H1 (cell line): ENCODE data around the gene LLGL1. TPM values are rescaled to one million over a fixed set of nuclear protein-coding genes. Genes with fewer than 3 reads are reported as not detected.

Experiments used
- CTCF ChIA-PET: fragments of 300-600 bp; sonication (Branson Sonifier 250); formaldehyde crosslinking; loops from one replicate; lab custom pipeline; 2021; ENCODE audit not compliant: partially characterized antibody; lab: Charles Lee
- POLR2A ChIA-PET: fragments of 300-600 bp; sonication (Branson Sonifier 250); formaldehyde crosslinking; loops from one replicate; lab custom pipeline; 2021; ENCODE audit warnings: inconsistent platforms; ENCODE audit not compliant: partially characterized antibody; lab: Charles Lee
- DNase-seq, 2 experiments: peaks; one replicate each; pipeline versions ENCODE4 v3.0.0 to v3.0.0-alpha.2; 2010 to 2022; ENCODE audit warnings: low spot score in 2 of 2, low read depth in 1 of 2, mixed read lengths in 1 of 2
- FAIRE-seq: peaks from 2 replicates; lab custom pipeline; 2011; peaks lifted over from hg19 to GRCh38; lab: Jason Lieb, UNC
- H2AFZ ChIP-seq: 2 replicates; pipeline ENCODE4 v1.8.1; 2012; ENCODE audit warnings: low read length, inconsistent platforms
- H2AK5ac ChIP-seq: 2 replicates; pipeline ENCODE4 v1.6.1; 2013; ENCODE audit warnings: low read depth, low read length
- H2BK120ac ChIP-seq: replicated peaks from 2 replicates; pipeline ENCODE3; 2013; ENCODE audit warnings: low read depth, low read length, inconsistent platforms
- H2BK12ac ChIP-seq: 2 replicates; pipeline ENCODE4 v1.6.1; 2013; ENCODE audit warnings: low read depth, low read length
- H2BK15ac ChIP-seq: 2 replicates; pipeline ENCODE4 v1.6.1; 2013; ENCODE audit warnings: low read length
- H2BK20ac ChIP-seq: 2 replicates; pipeline ENCODE4 v1.6.1; 2013; ENCODE audit warnings: low read length
- H2BK5ac ChIP-seq: 2 replicates; pipeline ENCODE4 v1.6.1; 2013; ENCODE audit warnings: low read depth, low read length
- H3K14ac ChIP-seq: 2 replicates; pipeline ENCODE4 v1.6.1; 2013; ENCODE audit warnings: inconsistent platforms; ENCODE audit not compliant: insufficient read length
- H3K18ac ChIP-seq: 2 replicates; pipeline ENCODE4 v1.6.1; 2013; ENCODE audit warnings: low read length; ENCODE audit errors: extremely low read depth
- H3K23ac ChIP-seq: 2 replicates; pipeline ENCODE4 v1.6.1; 2013; ENCODE audit warnings: inconsistent platforms; ENCODE audit not compliant: insufficient read length
- H3K23me2 ChIP-seq: 2 replicates; pipeline ENCODE4 v1.6.1; 2013; ENCODE audit warnings: low read depth, low read length
- H3K27ac ChIP-seq: 2 replicates; pipeline ENCODE4 v1.6.1; 2011; ENCODE audit warnings: low read depth, low read length, inconsistent platforms
- H3K27me3 ChIP-seq, 4 experiments: replicated peaks in 1 of 4; 1 replicate in 1 of 4; 2 replicates in 3 of 4; pipeline versions ENCODE4 v1.6.1 to v1.8.1; 2011 to 2013; ENCODE audit warnings: low read length in 3 of 4, mild to moderate bottlenecking in 3 of 4, inconsistent platforms in 2 of 4, mixed read lengths in 2 of 4, moderate library complexity in 1 of 4; ENCODE audit not compliant: control insufficient read depth in 3 of 4, insufficient read depth in 3 of 4; ENCODE audit errors: extremely low read depth in 1 of 4
- H3K36me3 ChIP-seq, 4 experiments: 2 replicates each; pipeline versions ENCODE4 v1.6.1 to v1.8.1; 2011 to 2013; ENCODE audit warnings: mild to moderate bottlenecking in 4 of 4, low read length in 3 of 4, moderate library complexity in 2 of 4, control low read depth in 1 of 4, inconsistent platforms in 1 of 4; ENCODE audit not compliant: insufficient read depth in 4 of 4, control insufficient read depth in 2 of 4
- H3K4ac ChIP-seq: replicated peaks from 2 replicates; pipeline ENCODE3; 2013; ENCODE audit warnings: low read length, low read depth, mixed read lengths, inconsistent platforms; ENCODE audit not compliant: insufficient read length
- H3K4me1 ChIP-seq, 4 experiments: replicated peaks in 1 of 4; 1 replicate in 1 of 4; 2 replicates in 3 of 4; pipeline versions ENCODE4 v1.6.1 to v1.8.1; 2011 to 2013; ENCODE audit warnings: low read length in 3 of 4, inconsistent platforms in 2 of 4, mixed read lengths in 1 of 4; ENCODE audit not compliant: insufficient read depth in 4 of 4, control insufficient read depth in 3 of 4
- H3K4me2 ChIP-seq, 2 experiments: 2 replicates each; pipeline versions ENCODE4 v1.6.1 to v1.8.1; 2011 to 2013; ENCODE audit warnings: low read depth in 2 of 2, low read length in 2 of 2, control low read depth in 1 of 2, inconsistent platforms in 1 of 2, mild to moderate bottlenecking in 1 of 2; ENCODE audit not compliant: insufficient read depth in 1 of 2
- H3K4me3 ChIP-seq, 4 experiments: fragments of 200-600, 300-600 bp in 1 of 4; sonication (generic), shearing (Covaris generic), sonication (Bioruptor Twin) in 1 of 4; 2 replicates each; pipeline versions ENCODE4 v1.5.1 to v1.8.1; 2011 to 2016; ENCODE audit warnings: low read length in 4 of 4, low read depth in 3 of 4, control low read depth in 2 of 4, inconsistent platforms in 2 of 4, mild to moderate bottlenecking in 2 of 4, mixed read lengths in 1 of 4, moderate library complexity in 1 of 4; ENCODE audit not compliant: insufficient read depth in 2 of 4; ENCODE audit errors: extremely low read depth in 1 of 4
- H3K56ac ChIP-seq: replicated peaks from 2 replicates; pipeline ENCODE3; 2013; ENCODE audit warnings: low read depth, mild to moderate bottlenecking, mixed read lengths, low read length, inconsistent platforms; ENCODE audit not compliant: insufficient read length
- H3K79me1 ChIP-seq: 2 replicates; pipeline ENCODE4 v1.6.1; 2013; ENCODE audit warnings: low read depth, low read length, control low read depth
- H3K79me2 ChIP-seq, 2 experiments: 2 replicates each; pipeline versions ENCODE4 v1.6.1 to v1.8.1; 2012 to 2013; ENCODE audit warnings: low read length in 2 of 2, mild to moderate bottlenecking in 2 of 2, inconsistent platforms in 1 of 2; ENCODE audit not compliant: insufficient read depth in 2 of 2, control insufficient read depth in 1 of 2
- H3K9ac ChIP-seq, 4 experiments: replicated peaks in 1 of 4; 1 replicate in 1 of 4; 2 replicates in 3 of 4; pipeline versions ENCODE4 v1.6.1 to v1.8.1; 2011 to 2013; ENCODE audit warnings: low read depth in 3 of 4, low read length in 3 of 4, control low read depth in 2 of 4, mild to moderate bottlenecking in 2 of 4, moderate library complexity in 2 of 4, inconsistent platforms in 1 of 4; ENCODE audit errors: extremely low read depth in 1 of 4
- H3K9me3 ChIP-seq, 2 experiments: 2 replicates each; pipeline versions ENCODE4 v1.6.1 to v1.8.1; 2012 to 2013; ENCODE audit warnings: mild to moderate bottlenecking in 2 of 2, moderate library complexity in 2 of 2, control low read depth in 1 of 2, inconsistent platforms in 1 of 2, low read depth in 1 of 2, low read length in 1 of 2, mixed read lengths in 1 of 2; ENCODE audit not compliant: insufficient read depth in 2 of 2
- H4K20me1 ChIP-seq, 2 experiments: replicated peaks in 1 of 2; 2 replicates each; pipeline versions ENCODE3 to v1.8.1; 2011 to 2013; ENCODE audit warnings: inconsistent platforms in 2 of 2, low read length in 2 of 2, mild to moderate bottlenecking in 1 of 2; ENCODE audit not compliant: insufficient read depth in 2 of 2, control insufficient read depth in 1 of 2
- H4K5ac ChIP-seq: 2 replicates; pipeline ENCODE4 v1.6.1; 2013; ENCODE audit warnings: low read length, low read depth, mixed read lengths, inconsistent platforms; ENCODE audit not compliant: insufficient read length
- H4K8ac ChIP-seq: 2 replicates; pipeline ENCODE4 v1.8.0; 2013; ENCODE audit warnings: mild to moderate bottlenecking, moderate library complexity, low read length, inconsistent platforms; ENCODE audit not compliant: insufficient read depth; ENCODE audit errors: extremely low read depth
- H4K91ac ChIP-seq: replicated peaks from 2 replicates; pipeline ENCODE3; 2013; ENCODE audit warnings: low read length, mixed read lengths, inconsistent platforms; ENCODE audit not compliant: insufficient read length
- CBX5 ChIP-seq: fragments of 300-800, 300-1000 bp; sonication (generic); IDR thresholded peaks from 2 replicates; pipeline ENCODE4 v1.7.1; 2016; ENCODE audit warnings: antibody characterized with exemption, low read length, low read depth
- GABPA ChIP-seq: IDR thresholded peaks from 2 replicates; pipeline ENCODE4 v1.6.1; 2011; ENCODE audit warnings: mild to moderate bottlenecking, low read length, moderate library complexity, borderline replicate concordance; ENCODE audit not compliant: insufficient read depth
- POLR2A ChIP-seq, 2 experiments: IDR thresholded peaks; 1 replicate in 1 of 2; 2 replicates in 1 of 2; pipeline ENCODE4 v1.6.1; 2011; ENCODE audit warnings: low read depth in 2 of 2, low read length in 2 of 2, mild to moderate bottlenecking in 2 of 2; ENCODE audit errors: control extremely low read depth in 1 of 2
- SAP30 ChIP-seq: fragments of 300-600 bp; sonication (generic); IDR thresholded peaks from 2 replicates; pipeline ENCODE4 v1.7.1; 2012; ENCODE audit warnings: low read length, moderate library complexity, mild to moderate bottlenecking, inconsistent platforms; ENCODE audit not compliant: insufficient read depth, insufficient replicate concordance
- SIN3A ChIP-seq, 2 experiments: IDR thresholded peaks in 1 of 2; conservative IDR thresholded peaks in 1 of 2; 2 replicates each; pipeline ENCODE4 v1.6.1; 2011 to 2012; ENCODE audit warnings: low read length in 2 of 2, improper control_type of control experiment in 1 of 2, low read depth in 1 of 2, mild to moderate bottlenecking in 1 of 2
- TAF1 ChIP-seq: IDR thresholded peaks from 2 replicates; pipeline ENCODE4 v1.6.1; 2011; ENCODE audit warnings: mild to moderate bottlenecking, low read depth, low read length
- TAF7 ChIP-seq: optimal IDR thresholded peaks from 2 replicates; pipeline ENCODE3; 2011; ENCODE audit warnings: low read depth, mild to moderate bottlenecking, inconsistent platforms, low read length, moderate library complexity, borderline replicate concordance
- TBP ChIP-seq: IDR thresholded peaks from 2 replicates; pipeline ENCODE4 v1.6.1; 2011; ENCODE audit warnings: low read depth, low read length, improper control_type of control experiment
- WGBS, 2 experiments: shearing (Covaris generic) in 1 of 2; methylation state at CpG; one replicate each; pipeline versions ENCODE4 v1.1.6 to v1.1.7; 2013 to 2015; ENCODE audit warnings: low lambda C conversion rate in 2 of 2, mixed read lengths in 2 of 2, inconsistent platforms in 1 of 2, low coverage in 1 of 2, missing lambda C conversion rate in 1 of 2; ENCODE audit not compliant: insufficient replicate concordance in 2 of 2, insufficient coverage in 1 of 2, insufficient read length in 1 of 2; ENCODE audit errors: extremely low coverage in 1 of 2, missing lambda C conversion rate in 1 of 2; 5-methylcytosine and 5-hydroxymethylcytosine counted together
- polyA plus RNA-seq, 7 experiments: library from polyadenylated mRNA; depleted of rRNA in 3 of 7; stranded (reverse) in 5 of 7; unstranded in 2 of 7; fragments of >200 nt in 5 of 7; fragments of 200-250 nt in 2 of 7; gene quantifications; 1 replicate in 5 of 7; 2 replicates in 1 of 7; 4 replicates in 1 of 7; pipeline versions ENCODE4 v1.2.1 to v1.2.3, GENCODE V29; 2011 to 2013; ENCODE audit warnings: missing spikeins in 2 of 7, mixed read lengths in 2 of 7
- total RNA-seq: library from RNA; stranded (reverse); fragmentation: NEBNext Ultra II Directional; extraction: Animal tissue kit (Norgen Biotek cat#: 25700); gene quantifications from 2 replicates; pipeline ENCODE4 v1.2.1, GENCODE V29; 2021

The LLGL1 gene
- total and polyA plus RNA-seq, 2 of the 8 experiments (the other 6 are each of a cell fraction or from before 2014, with no cell fraction given): 71.3 to 107 TPM

DNA sequence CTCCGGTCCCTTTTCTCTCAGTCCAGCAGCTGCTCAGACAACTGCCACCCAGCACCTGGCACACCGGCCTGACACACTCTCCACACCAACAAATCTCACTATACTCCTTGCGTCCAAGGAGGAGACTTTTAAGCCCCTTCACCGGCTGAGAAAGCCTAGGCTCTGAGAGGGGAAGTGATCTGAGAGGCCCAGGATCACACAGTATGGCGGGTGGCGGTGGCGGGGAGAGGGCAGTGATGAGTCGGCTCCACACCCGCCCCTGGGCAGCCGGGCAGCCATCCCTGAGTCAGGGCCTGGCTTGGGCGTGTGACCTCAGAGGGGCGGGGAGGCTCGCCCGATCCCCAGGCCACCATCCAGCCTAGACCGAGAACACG lies 32.5 kb downstream of the LLGL1 start:
- peaks cover 0 to 26% of the 10 kb centered on the region in 2 experiments; a peak in 1 of 4 replicates for H3K79me2 ChIP-seq
- peaks cover 4 to 37% (median 20%) of the 10 kb centered on the region in 4 experiments for H3K4me1 ChIP-seq
- H2BK5ac ChIP-seq: peak overlapping the region; percentile 87
- FAIRE-seq (no peak), DNase-seq (no peak)
- POLR2A ChIA-PET: interaction anchor here (0.9 to 11.5 kb wide), 9 partner anchors 11 to 57 kb away, joined by 3 to 171 read pairs (median 4); partner anchors contain the start of genes LLGL1 and TOP3A
- H4K5ac ChIP-seq: peak overlapping the region; percentile 87
- peak overlapping the region; percentile 90; the same call in 1 of the 2 replicates for H4K8ac ChIP-seq
- H3K27ac ChIP-seq: peak overlapping the region; percentile 79; the same call in 1 of the 2 replicates
- peak overlapping the region; percentile 85 for H4K91ac ChIP-seq
- H3K18ac ChIP-seq: peak overlapping the region; percentile 85; the same call in 1 of the 2 replicates
- H3K23ac ChIP-seq: no peak overlapping the region
- H2BK120ac ChIP-seq: no peak overlapping the region
- peaks cover 3 to 10% of the 10 kb centered on the region in 2 experiments for H4K20me1 ChIP-seq
- H3K4ac ChIP-seq: no peak overlapping the region
- H3K14ac ChIP-seq: no peak overlapping the region
- peaks cover 14% of the 10 kb centered on the region for H3K23me2 ChIP-seq
- no peak overlapping the region for H2AFZ ChIP-seq
- peaks cover 18% of the 10 kb centered on the region for H3K79me1 ChIP-seq
- no peak overlapping the region; the same call in 1 of the 2 replicates for H2BK15ac ChIP-seq
- H3K9ac ChIP-seq: peak overlapping the region; percentile 62 to 70 (median 66)
- H3K56ac ChIP-seq: peak overlapping the region; percentile 62
- H2BK20ac ChIP-seq: no peak overlapping the region
- 0 out of 2 replicates have a peak overlapping the region, but pooled peaks have one; percentile 92 for H2BK12ac ChIP-seq
- TF ChIP-seq SIN3A (conservative IDR thresholded peaks at IDR 0.05 in 1 of 2, IDR thresholded peaks at IDR 0.05 in 1 of 2; ENCODE audit: low read depth in 1 of 2, low read length in 2 of 2) (peak in 1 of 2 experiments; percentile 69; a peak in 2 of 4 replicates), SAP30 (peak; percentile 42), TAF1 (0 out of 2 replicates have a peak, but pooled peaks have one; percentile 13), TBP (peak; percentile 28; the same call in 1 of the 2 replicates), GABPA (no peak), CBX5 (no peak), TAF7 (no peak), POLR2A (IDR thresholded peaks at IDR 0.05; ENCODE audit: control extremely low read depth in 1 of 2, low read depth in 2 of 2, low read length in 2 of 2) (no peak)
- H3K9me3 ChIP-seq: no peaks in the 10 kb centered on the region
- H3K4me2 ChIP-seq: peak overlapping the region; percentile 84 to 96
- WGBS, 2 experiments: 3% methylated on average over 14 of the region's 16 CpGs; no CpG with 5 or more reads in 1 of the 2 experiments
- H3K27me3 ChIP-seq: no peaks in the 10 kb centered on the region
- peaks cover 18 to 29% (median 24%) of the 10 kb centered on the region in 4 experiments for H3K36me3 ChIP-seq
- no peak overlapping the region for H2AK5ac ChIP-seq
- peak overlapping the region; percentile 59 to 94 (median 92) for H3K4me3 ChIP-seq
- CTCF ChIA-PET: interaction anchor here (2.7 kb wide), 1 partner anchor 10 kb away, joined by 18 read pairs; no protein-coding TSS in a partner anchor
